Neural crest cell (in vitro differentiated cells): ENCODE measurements around the gene KSR1. TPM values are rescaled to one million over a fixed set of nuclear protein-coding genes. Genes with fewer than 3 reads are reported as not detected.
A peak's percentile ranks its signal among the peaks of the same experiment; 100 is the strongest.
"Not testable (repeated sequence)": the region's sequence is repeated elsewhere in the genome, so short reads cannot be mapped to it uniquely, and the experiment has no call there.

Experiments used
- DNase-seq: peaks from one replicate; pipeline ENCODE4 v3.0.0; 2021; ENCODE audit warnings: low read depth, mixed read lengths, low spot score
- H3K27ac Mint-ChIP-seq: one replicate; pipeline ENCODE4 v1.8.0; 2021; ENCODE audit warnings: mild to moderate bottlenecking, mixed read lengths; ENCODE audit not compliant: unreplicated experiment
- H3K27me3 Mint-ChIP-seq: 2 replicates; pipeline ENCODE4 v1.8.0; 2021; ENCODE audit warnings: low read depth, mild to moderate bottlenecking, mixed read lengths
- H3K36me3 Mint-ChIP-seq: 2 replicates; pipeline ENCODE4 v1.8.0; 2021; ENCODE audit warnings: low read depth, mild to moderate bottlenecking, mixed read lengths
- H3K4me1 Mint-ChIP-seq: 2 replicates; pipeline ENCODE4 v1.8.0; 2021; ENCODE audit warnings: mixed read lengths
- H3K4me3 Mint-ChIP-seq: one replicate; pipeline ENCODE4 v1.8.0; 2021; ENCODE audit warnings: mild to moderate bottlenecking, mixed read lengths
- H3K9me3 Mint-ChIP-seq: 2 replicates; pipeline ENCODE4 v1.8.0; 2021; ENCODE audit warnings: mixed read lengths
- total RNA-seq: library from RNA; stranded (reverse); gene quantifications from 2 replicates; pipeline ENCODE4 v1.2.1, GENCODE V29; 2021
- TF ChIP-seq, protein P1 (sequence below): fragments of 200-600 bp; sonication (generic); conservative IDR thresholded peaks from 2 replicates; pipeline ENCODE4 v1.5.0; 2021; ENCODE audit warnings: antibody characterized with exemption, mild to moderate bottlenecking

KSR1 gene
- total RNA-seq, 1 donor from 2014 or later = 28.0 TPM

- H3K27me3 Mint-ChIP-seq = no peaks in the 10 kb centered on the region
- no peak for DNase-seq
- no peaks in the 10 kb centered on the region for H3K36me3 Mint-ChIP-seq
- no peaks in the 10 kb centered on the region for H3K4me1 Mint-ChIP-seq
- TF ChIP-seq, protein P1, sequence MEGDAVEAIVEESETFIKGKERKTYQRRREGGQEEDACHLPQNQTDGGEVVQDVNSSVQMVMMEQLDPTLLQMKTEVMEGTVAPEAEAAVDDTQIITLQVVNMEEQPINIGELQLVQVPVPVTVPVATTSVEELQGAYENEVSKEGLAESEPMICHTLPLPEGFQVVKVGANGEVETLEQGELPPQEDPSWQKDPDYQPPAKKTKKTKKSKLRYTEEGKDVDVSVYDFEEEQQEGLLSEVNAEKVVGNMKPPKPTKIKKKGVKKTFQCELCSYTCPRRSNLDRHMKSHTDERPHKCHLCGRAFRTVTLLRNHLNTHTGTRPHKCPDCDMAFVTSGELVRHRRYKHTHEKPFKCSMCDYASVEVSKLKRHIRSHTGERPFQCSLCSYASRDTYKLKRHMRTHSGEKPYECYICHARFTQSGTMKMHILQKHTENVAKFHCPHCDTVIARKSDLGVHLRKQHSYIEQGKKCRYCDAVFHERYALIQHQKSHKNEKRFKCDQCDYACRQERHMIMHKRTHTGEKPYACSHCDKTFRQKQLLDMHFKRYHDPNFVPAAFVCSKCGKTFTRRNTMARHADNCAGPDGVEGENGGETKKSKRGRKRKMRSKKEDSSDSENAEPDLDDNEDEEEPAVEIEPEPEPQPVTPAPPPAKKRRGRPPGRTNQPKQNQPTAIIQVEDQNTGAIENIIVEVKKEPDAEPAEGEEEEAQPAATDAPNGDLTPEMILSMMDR = no peak
- peak overlapping the region; percentile 62 for H3K27ac Mint-ChIP-seq
- no peak overlapping the region for H3K4me3 Mint-ChIP-seq
- H3K9me3 Mint-ChIP-seq = no peaks in the 10 kb centered on the region
Measured at GRCh38 chr17:27671591-27671910, 215.3 kb downstream of the KSR1 start.

DNA sequence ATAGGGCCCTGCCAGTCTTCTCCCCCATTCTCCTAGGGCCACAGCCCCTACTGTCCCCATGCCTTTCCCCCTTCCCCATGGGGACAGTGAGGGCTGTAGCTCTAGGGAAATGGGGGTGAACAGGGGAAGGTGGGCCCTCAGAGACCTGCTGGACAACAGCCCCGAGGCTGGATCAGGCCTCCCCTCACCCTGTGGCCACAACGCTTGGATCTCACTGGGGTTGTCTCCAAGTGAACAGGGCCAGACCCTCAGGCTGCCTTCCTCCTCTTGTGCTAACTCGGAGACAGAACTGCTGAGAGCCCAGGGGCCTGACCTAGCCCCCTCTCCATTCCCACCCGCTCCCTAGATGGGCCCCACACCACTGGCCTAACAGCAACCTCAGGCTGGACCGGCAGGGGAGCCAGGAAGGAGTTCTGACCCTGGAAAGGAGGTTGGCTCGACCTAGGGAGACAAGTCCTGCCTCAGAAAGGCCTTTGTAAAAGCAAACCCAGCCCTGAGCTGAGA, 215.8 kb downstream of the KSR1 start:
- H3K27ac Mint-ChIP-seq, H3K9me3 Mint-ChIP-seq, DNase-seq, H3K4me1 Mint-ChIP-seq, H3K4me3 Mint-ChIP-seq, H3K27me3 Mint-ChIP-seq, H3K36me3 Mint-ChIP-seq: not testable (repeated sequence)

GRCh38 chr17:27674335-27674734, 218.1 kb downstream of the KSR1 start:
- no peak for DNase-seq
- no peak overlapping the region for H3K4me3 Mint-ChIP-seq

More at GRCh38 chr17:27674335-27674734, 218.1 kb downstream of the KSR1 start:
- no peaks in the 10 kb centered on the region for H3K36me3 Mint-ChIP-seq
- peaks cover 11% of the 10 kb centered on the region for H3K27me3 Mint-ChIP-seq
- no peaks in the 10 kb centered on the region for H3K4me1 Mint-ChIP-seq
- TF ChIP-seq, protein P1 = no peak
- H3K27ac Mint-ChIP-seq = no peak overlapping the region
- H3K9me3 Mint-ChIP-seq = no peaks in the 10 kb centered on the region

Other genes starting within 250 kb of the KSR1 start
- 231 and 237 TPM in 2 replicates for gene WSB1, start 162.3 kb upstream of the KSR1 start, total RNA-seq
- gene LGALS9, start 174.7 kb downstream of the KSR1 start, total RNA-seq = 0.84 and 2.1 TPM in 2 replicates